ENCODE measurements around the gene TPM2.

The TPM2 gene

GRCh38 chr9:35696520-35697215 is 6.9 kb upstream of the TPM2 start:
- peak; percentile 41 for DNase-seq

DNA sequence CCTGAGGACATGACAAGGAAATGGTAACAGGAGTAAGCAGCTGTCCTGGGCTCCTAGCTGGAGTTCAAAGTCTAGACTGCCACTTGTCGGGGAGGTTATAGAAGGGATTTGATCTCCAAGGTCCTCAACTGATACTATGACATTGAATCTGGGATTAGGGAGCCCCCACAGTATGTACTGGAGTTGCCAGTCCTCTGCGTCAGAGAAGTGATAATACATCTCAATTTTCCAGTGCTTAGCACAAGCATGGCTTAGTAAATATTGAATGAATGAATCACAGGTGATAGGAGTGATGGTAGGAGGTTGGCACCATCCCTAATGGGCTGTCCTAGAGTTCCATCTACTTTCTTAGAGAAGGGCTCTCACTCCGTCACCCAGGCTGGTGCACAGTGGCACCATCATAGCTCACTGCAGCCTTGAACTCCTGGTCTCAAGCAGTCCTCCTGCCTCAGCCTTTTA is 6.2 kb upstream of the TPM2 start:
- DNase-seq: no peak

DNA sequence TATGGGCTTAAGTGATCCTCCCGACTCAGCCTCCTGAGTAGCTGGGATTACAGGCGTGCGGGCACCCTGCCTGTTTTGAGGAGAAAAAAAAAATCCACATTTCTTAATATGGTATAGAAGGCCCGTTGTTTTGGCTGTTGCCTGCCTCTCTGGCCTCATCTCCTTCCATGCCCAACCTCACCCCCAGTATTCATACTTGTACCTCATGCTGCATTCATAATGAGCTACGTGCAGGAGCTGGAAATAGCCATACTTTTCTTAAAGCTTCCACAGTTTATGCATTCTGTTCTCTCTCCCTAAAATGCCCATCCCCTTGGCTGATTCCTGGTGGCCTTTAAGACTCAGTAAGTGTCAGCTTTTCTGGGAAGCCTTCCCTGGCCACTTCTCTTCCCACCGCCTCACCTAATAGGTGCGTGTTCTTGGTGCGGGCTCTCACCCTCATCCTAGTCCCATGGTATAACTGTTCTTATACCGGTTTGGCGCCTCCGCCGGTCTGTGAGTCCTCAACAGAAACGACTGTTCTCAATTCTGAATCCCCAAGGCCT is 2.1 kb upstream of the TPM2 start:
- DNase-seq: peak; percentile 62

- no peak for DNase-seq
Observed at GRCh38 chr9:35691334-35691650, 1.6 kb upstream of the TPM2 start.

DNA sequence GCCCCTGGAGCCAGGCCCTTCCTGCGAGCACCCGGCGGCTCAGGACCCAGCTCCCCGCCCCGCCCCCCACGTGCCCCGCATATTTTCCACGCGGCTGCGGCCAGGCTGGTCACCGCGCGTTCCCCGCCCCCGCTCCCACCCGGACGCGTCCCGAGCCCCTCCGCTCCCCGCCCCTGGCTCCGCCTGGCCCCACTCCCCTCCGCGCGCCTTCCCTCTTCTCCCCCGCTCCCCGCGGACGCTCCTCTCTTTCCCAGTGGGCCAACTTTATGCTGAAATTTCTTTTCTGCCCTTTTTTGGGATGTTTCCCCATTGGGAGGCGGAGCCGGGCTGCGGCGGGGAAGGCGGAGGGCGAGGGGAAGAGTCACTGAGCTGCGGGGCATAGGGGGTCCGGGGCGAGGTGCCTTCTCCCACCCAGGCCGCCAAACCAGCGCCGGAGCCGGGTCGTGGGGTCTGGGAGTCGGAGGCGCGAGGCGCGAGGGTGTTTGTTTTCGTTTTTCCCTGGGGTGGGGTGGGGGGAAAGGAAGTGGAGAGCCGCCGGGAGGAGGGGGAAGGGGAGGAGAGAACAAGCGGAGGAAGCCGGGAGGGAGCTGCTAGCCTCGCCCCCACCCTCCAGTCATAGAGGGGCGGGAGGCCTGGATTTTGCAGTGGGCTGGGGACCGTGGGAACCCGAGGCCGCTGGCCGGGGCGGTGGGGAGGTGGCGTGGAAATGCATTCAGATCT is 1.0 kb upstream of the TPM2 start:
- peak; percentile 95 for DNase-seq

DNA sequence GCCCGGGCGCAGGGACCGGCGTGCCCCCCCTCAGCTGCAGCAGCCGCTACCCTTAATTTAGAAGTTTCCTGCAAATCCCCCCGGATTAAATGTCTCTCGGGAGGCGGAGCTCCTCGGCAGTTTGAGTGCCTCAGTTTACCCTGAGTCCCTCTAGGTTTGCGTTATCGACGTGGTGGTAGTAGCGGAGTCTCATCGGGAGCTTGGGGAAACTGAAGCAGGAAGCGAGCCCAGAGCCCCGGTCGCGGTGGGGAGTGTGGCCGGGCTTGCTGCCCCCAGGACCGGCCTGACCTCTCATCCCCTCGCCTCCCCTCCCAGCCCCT is 529 bp upstream of the TPM2 start:
- no peak for DNase-seq

DNA sequence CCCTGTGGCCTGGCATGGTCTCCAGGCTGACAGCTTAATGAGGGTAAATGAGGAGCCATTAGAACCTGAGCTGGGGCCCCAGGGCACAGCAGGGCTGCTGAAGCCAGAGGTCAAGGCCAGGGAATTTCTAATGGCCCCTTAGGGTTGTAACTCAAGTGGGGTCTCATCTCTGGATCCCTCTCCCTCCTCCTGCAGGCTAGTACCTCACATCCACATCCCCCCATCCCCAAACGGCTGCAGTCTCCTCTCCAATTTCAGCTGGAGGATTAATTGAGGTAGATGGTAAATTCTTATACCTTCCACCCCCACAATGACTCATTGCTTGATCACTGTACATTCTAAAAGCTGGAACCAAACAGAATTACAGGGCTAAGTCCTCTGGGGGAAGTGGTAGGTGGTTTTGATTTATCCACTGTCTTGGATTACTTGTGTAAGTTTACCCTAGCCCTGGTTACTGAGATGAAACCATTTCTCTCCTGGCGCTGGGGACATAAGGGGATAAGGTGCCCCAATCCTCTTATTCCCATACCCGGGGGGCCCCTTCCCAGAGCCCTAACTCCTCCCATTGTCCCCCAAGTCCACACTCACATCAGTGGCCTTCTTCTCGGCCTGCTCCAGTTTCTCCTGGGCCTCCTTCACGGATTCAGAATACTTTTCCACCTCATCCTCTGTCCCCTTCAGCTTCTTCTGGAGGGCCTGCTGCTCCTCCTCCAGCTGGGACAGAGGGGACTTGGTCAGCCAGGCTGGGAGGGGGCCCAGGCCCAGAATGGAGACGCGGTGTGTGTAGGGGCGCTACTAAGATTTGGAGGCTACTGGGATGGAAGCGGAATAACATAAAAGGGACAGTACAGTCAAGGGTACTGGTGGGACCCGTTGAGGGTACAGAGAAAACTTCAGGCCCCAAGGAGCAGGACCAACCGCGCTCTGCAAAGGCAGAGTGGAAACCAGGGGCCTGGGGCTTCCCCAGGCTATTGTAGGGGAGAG is 875 bp downstream of the TPM2 start:
- peak; percentile 67 for DNase-seq

DNA sequence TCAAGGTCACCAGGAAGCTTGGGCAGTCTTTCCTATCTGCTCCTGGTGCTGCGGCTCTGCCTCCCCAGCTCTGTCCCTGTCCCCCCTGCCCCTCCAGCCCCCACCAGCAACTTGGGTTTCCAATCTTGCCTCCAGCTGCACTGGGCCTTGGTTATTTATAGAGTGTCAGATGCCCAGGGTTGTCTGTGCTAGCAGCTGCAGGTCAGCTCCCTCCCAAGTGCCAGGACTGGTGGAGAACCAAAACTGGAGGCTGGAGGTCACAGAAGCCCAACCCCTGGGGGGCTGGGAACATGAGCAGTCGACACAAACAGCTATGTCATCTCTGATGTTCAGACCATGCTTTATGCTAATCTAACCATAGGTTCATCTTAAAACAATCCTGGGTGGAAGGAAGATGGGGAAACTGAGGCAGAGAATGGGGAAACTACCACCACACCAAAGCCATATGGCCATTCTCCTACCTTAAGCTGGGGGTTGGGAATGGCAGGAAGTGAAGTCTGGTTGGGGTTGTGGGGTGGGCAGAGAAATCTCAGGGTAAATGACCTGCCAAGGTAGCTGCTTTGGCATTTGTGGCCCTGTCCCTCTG is 1.7 kb downstream of the TPM2 start:
- no peak for DNase-seq

GRCh38 chr9:35687306-35687705 is 2.4 kb downstream of the TPM2 start:
- no peak for DNase-seq

DNA sequence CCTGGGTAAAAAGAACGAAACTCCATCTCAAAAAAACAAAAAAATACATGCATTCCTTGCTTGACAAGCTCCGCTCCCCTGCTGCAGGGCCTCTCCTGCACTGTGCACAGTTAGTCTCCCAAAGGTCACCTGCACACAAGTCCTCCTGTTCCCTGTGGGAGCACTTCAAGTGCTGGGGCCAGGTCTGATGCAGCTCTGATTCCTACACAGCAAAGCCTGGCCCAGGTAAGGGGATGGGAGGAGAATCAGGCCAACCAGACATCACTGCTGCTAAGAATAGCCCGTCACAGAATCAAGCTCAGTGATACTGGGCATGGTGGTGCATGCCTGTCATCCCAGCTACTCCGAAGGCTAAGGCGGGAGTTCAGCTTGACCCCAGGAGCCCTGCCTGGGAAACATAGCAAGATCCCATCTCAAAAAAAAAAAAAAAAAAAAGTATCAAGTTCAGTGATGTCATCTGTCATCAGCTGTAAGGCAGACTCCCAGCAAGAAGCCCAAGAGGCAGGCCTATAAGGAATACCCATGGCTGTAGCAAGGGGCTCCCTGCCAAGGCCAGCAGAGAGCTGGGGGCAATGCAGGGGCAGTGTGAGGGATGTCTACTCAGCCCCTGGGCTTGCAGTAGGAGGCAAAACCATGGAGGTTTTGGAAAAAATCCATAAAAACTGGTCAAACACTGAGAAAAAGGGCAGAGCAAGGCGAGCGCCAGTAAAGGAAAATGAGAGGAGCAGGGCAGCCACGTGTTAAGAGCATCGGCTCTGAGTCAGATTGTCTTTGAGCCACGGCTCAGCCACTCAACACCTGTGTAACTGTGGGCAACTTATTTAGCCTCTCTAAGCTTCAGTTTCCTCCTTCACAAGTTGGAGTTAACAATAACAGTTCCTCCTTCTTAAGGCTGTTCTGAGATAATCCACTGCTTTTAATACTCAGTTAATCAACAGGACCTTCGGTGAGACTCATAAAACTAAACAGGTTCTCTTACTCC is 3.2 kb downstream of the TPM2 start:
- peak; percentile 63 for DNase-seq

GRCh38 chr9:35685506-35685905 is 4.2 kb downstream of the TPM2 start:
- DNase-seq: no peak

DNA sequence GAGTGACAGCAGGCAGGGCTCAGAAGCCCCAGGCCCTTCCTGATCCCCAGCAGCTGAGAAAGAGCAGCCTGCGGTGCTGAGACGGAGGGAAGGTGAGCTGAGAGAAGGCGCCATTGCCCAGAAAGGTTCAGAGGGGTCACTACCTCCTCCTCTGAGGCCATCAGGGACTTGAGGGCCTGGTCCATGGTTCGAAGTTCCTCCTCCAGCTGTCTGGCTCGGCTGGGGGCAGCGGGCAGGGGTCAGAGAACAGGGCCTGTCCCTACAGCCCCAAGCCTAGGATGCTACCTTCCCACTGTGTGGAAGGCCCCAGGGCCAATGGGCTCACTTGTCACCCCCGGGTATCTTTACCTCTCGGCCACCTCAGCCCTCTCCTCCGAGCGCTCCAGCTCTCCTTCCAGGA is 4.8 kb downstream of the TPM2 start:
- DNase-seq: no peak

GRCh38 chr9:35683323-35683722 is 6.4 kb downstream of the TPM2 start:
- no peak for DNase-seq

GRCh38 chr9:35682520-35683315 is 7.0 kb downstream of the TPM2 start:
- no peak for DNase-seq

DNA sequence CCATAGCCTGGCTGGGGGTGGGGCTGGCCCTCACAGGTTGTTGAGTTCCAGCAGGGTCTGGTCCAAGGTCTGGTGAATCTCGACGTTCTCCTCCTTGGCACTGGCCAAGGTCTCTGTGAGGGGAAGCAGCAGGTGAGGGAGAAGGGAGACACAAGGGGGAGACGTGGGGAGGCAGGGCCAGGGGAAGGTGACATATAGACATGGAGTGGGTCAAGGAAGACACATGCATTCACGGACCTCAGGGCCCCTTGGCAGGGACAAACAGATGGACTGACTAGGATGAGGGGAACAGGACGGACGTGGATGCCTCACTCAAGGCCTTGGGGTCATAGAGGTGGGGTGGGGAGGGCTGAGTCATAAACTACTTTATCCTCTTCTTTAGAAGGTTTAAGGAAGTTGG is 7.7 kb downstream of the TPM2 start:
- no peak for DNase-seq

- DNase-seq: peak; percentile 56
Observed at GRCh38 chr9:35681341-35682002, 8.3 kb downstream of the TPM2 start.

GRCh38 chr9:35680331-35681105 is 9.2 kb downstream of the TPM2 start:
- DNase-seq: peak; percentile 74

DNA sequence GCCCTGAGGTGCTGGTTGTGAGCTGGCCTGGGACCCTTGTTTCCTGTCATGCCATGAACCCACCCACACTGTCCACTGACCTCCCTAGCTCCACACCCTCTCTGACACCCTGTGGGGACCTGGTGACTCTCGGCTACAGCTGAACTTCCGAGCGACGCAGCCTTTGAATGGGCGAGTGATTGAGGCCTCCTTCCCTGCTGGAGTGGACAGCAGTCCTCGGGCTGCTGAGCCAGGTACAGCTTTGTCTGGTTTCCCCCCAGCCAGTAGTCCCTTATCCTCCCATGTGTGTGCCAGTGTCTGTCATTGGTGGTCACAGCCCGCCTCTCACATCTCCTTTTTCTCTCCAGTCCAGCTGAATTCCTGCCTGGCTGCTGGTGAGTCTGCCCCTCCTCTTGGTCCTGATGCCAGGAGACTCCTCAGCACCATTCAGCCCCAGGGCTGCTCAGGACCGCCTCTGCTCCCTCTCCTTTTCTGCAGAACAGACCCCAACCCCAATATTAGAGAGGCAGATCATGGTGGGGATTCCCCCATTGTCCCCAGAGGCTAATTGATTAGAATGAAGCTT is 9.9 kb downstream of the TPM2 start:
- peak; percentile 40 for DNase-seq

DNA sequence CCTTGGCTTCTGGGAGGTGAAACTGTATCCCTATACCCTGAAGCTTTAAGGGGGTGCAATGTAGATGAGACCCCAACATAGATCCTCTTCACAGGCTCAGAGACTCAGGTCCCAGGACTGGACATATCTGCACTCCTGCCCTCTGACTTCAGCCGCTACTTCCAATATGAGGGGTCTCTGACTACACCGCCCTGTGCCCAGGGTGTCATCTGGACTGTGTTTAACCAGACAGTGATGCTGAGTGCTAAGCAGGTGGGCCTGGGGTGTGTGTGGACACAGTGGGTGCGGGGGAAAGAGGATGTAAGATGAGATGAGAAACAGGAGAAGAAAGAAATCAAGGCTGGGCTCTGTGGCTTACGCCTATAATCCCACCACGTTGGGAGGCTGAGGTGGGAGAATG is 10.6 kb downstream of the TPM2 start:
- no peak for DNase-seq
